ENCODE results near the gene PPP1R10.

- TF ChIP-seq CTCF (IDR thresholded peaks at IDR 0.05; ENCODE audit: insufficient read depth, low read depth, low read length) (no peak), EZH2 (IDR thresholded peaks at IDR 0.05; ENCODE audit: insufficient read depth, low read length) (no peak)
Observed at GRCh38 chr6:30565772-30566171, 51.3 kb downstream of the PPP1R10 start.

Data from astrocyte (in vitro differentiated cells and primary cell).